ENCODE results near the gene AP1S1.

GRCh38 chr7:101160910-101161309 lies 6.6 kb downstream of the AP1S1 start:
- TF ChIP-seq SP1 (IDR thresholded peaks at IDR 0.05) (no peak), FOXA1 (IDR thresholded peaks at IDR 0.05) (no peak), ZNF384 (IDR thresholded peaks at IDR 0.05) (no peak), SUZ12 (IDR thresholded peaks at IDR 0.05) (no peak), ARNT (IDR thresholded peaks at IDR 0.05) (no peak), HDGF (IDR thresholded peaks at IDR 0.05; ENCODE audit: borderline replicate concordance) (no peak), FOXK2 (IDR thresholded peaks at IDR 0.05) (no peak), LEF1 (IDR thresholded peaks at IDR 0.05; ENCODE audit: borderline replicate concordance) (no peak)
- TF ChIP-seq, protein P1, sequence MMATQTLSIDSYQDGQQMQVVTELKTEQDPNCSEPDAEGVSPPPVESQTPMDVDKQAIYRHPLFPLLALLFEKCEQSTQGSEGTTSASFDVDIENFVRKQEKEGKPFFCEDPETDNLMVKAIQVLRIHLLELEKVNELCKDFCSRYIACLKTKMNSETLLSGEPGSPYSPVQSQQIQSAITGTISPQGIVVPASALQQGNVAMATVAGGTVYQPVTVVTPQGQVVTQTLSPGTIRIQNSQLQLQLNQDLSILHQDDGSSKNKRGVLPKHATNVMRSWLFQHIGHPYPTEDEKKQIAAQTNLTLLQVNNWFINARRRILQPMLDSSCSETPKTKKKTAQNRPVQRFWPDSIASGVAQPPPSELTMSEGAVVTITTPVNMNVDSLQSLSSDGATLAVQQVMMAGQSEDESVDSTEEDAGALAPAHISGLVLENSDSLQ (IDR thresholded peaks at IDR 0.05): no peak
